ENCODE results near the gene RNF19B.

The RNF19B gene

GRCh38 chr1:32946413-32946812 lies 18.2 kb downstream of the RNF19B start:
- 0 out of 2 replicates have a peak, but pooled peaks cover 3% of the 10 kb centered on the region for H4K20me1 ChIP-seq (ENCODE audit: insufficient read depth, low read length)
- no peak overlapping the region for H2AFZ ChIP-seq (ENCODE audit: low read depth, low read length)
- H3K36me3 ChIP-seq (ENCODE audit: insufficient read depth, low read length) = peaks cover 55% of the 10 kb centered on the region
- no peaks in the 10 kb centered on the region for H3K9me3 ChIP-seq (ENCODE audit: insufficient read depth, low read length, severe bottlenecking)
- ATAC-seq (ENCODE audit: insufficient read depth, low read depth) (no peak), DNase-seq (no peak)
- H3K79me2 ChIP-seq (ENCODE audit: insufficient read depth, low read length) = no peaks in the 10 kb centered on the region
- TF ChIP-seq CTCF (IDR thresholded peaks at IDR 0.05; ENCODE audit: borderline replicate concordance, extremely low read depth, low read length, poor library complexity, severe bottlenecking) (no peak), EZH2 (IDR thresholded peaks at IDR 0.05; ENCODE audit: borderline replicate concordance, low read depth, low read length, severe bottlenecking) (no peak)
- no peaks in the 10 kb centered on the region for H3K4me1 ChIP-seq (ENCODE audit: insufficient read depth, low read length)
- H3K9ac ChIP-seq (ENCODE audit: low read depth, low read length) = no peak overlapping the region
- H3K27me3 ChIP-seq (ENCODE audit: insufficient read depth, low read length, poor library complexity) = no peaks in the 10 kb centered on the region
- H3K4me2 ChIP-seq (ENCODE audit: insufficient read depth, low read length) = no peak overlapping the region
- no peak overlapping the region for H3K4me3 ChIP-seq (ENCODE audit: low read depth in 1 of 2, low read length in 2 of 2)
- no peak overlapping the region for H3K27ac ChIP-seq (ENCODE audit: low read length)

GRCh38 chr1:32944180-32944579 lies 20.4 kb downstream of the RNF19B start:
- Histone ChIP-seq H2AFZ (ENCODE audit: low read depth, low read length) (no peak overlapping the region), H3K4me3 (ENCODE audit: low read depth in 1 of 2, low read length in 2 of 2) (no peak overlapping the region), H3K4me1 (ENCODE audit: insufficient read depth, low read length) (no peaks in the 10 kb centered on the region), H3K9me3 (ENCODE audit: insufficient read depth, low read length, severe bottlenecking) (no peaks in the 10 kb centered on the region), H3K36me3 (ENCODE audit: insufficient read depth, low read length) (peaks cover 69% of the 10 kb centered on the region), H3K27ac (ENCODE audit: low read length) (no peak overlapping the region), H3K79me2 (ENCODE audit: insufficient read depth, low read length) (no peaks in the 10 kb centered on the region), H3K9ac (ENCODE audit: low read depth, low read length) (no peak overlapping the region), H4K20me1 (ENCODE audit: insufficient read depth, low read length) (no peaks in the 10 kb centered on the region), H3K27me3 (ENCODE audit: insufficient read depth, low read length, poor library complexity) (no peaks in the 10 kb centered on the region), H3K4me2 (ENCODE audit: insufficient read depth, low read length) (no peak overlapping the region)
- ATAC-seq (ENCODE audit: insufficient read depth, low read depth) (no peak), DNase-seq (no peak)
- no peak for TF ChIP-seq CTCF (IDR thresholded peaks at IDR 0.05; ENCODE audit: borderline replicate concordance, extremely low read depth, low read length, poor library complexity, severe bottlenecking)

- Histone ChIP-seq H3K4me1 (ENCODE audit: insufficient read depth, low read length) (no peaks in the 10 kb centered on the region), H2AFZ (ENCODE audit: low read depth, low read length) (no peak overlapping the region), H4K20me1 (ENCODE audit: insufficient read depth, low read length) (no peaks in the 10 kb centered on the region), H3K9me3 (ENCODE audit: insufficient read depth, low read length, severe bottlenecking) (no peaks in the 10 kb centered on the region), H3K9ac (ENCODE audit: low read depth, low read length) (no peak overlapping the region), H3K27me3 (ENCODE audit: insufficient read depth, low read length, poor library complexity) (no peaks in the 10 kb centered on the region), H3K27ac (ENCODE audit: low read length) (no peak overlapping the region), H3K4me3 (ENCODE audit: low read depth in 1 of 2, low read length in 2 of 2) (no peak overlapping the region), H3K4me2 (ENCODE audit: insufficient read depth, low read length) (no peak overlapping the region), H3K36me3 (ENCODE audit: insufficient read depth, low read length) (peaks cover 70% of the 10 kb centered on the region), H3K79me2 (ENCODE audit: insufficient read depth, low read length) (no peaks in the 10 kb centered on the region)
- DNase-seq (no peak), ATAC-seq (ENCODE audit: insufficient read depth, low read depth) (no peak)
- no peak for TF ChIP-seq EZH2 (IDR thresholded peaks at IDR 0.05; ENCODE audit: borderline replicate concordance, low read depth, low read length, severe bottlenecking)
- TF ChIP-seq CTCF (IDR thresholded peaks at IDR 0.05; ENCODE audit: borderline replicate concordance, extremely low read depth, low read length, poor library complexity, severe bottlenecking) = no peak
Measured at GRCh38 chr1:32939655-32940371, 24.8 kb downstream of the RNF19B start.
